G401 (cell line): ENCODE data around the gene LRRC14B. TPM values are rescaled to one million over a fixed set of nuclear protein-coding genes. Genes with fewer than 3 reads are reported as not detected.
"Not testable (repeated sequence)": the region's sequence is repeated elsewhere in the genome, so short reads cannot be mapped to it uniquely, and the experiment has no call there.

Experiments
- DNase-seq: peaks from one replicate; pipeline ENCODE4 v3.0.0-alpha.2; 2015; ENCODE audit warnings: low spot score
- in situ Hi-C: cut with HindIII; loops from 2 replicates; pipeline ENCODE4 v1.10.0; 2016; ENCODE audit warnings: low sequenced_read_pairs, mixed read lengths
- total RNA-seq: library from RNA; depleted of rRNA; stranded (reverse); fragments of >200 nt; shearing (Covaris generic); gene quantifications from 2 replicates; pipeline ENCODE4 v1.2.3, GENCODE V29; 2014

LRRC14B gene
- total RNA-seq, 1 experiment from 2014 or later = not detected

- in situ Hi-C loops = no loop called here
- DNase-seq = no peak
These were observed 32.4 kb upstream of the LRRC14B start for GRCh38 chr5:158807-159447.

GRCh38 chr5:159448-160172 lies 31.7 kb upstream of the LRRC14B start:
- DNase-seq = no peak
- in situ Hi-C loops = no loop called here

GRCh38 chr5:160173-160510 lies 31.2 kb upstream of the LRRC14B start:
- no peak for DNase-seq
- in situ Hi-C loops = no loop called here

GRCh38 chr5:160921-161802 lies 30.1 kb upstream of the LRRC14B start:
- DNase-seq = no peak
- in situ Hi-C loops = no loop called here

GRCh38 chr5:161803-162110 lies 29.5 kb upstream of the LRRC14B start:
- DNase-seq = no peak
- in situ Hi-C loops = no loop called here

GRCh38 chr5:162190-162564 lies 29.1 kb upstream of the LRRC14B start:
- DNase-seq = no peak
- in situ Hi-C loops = no loop called here

DNA sequence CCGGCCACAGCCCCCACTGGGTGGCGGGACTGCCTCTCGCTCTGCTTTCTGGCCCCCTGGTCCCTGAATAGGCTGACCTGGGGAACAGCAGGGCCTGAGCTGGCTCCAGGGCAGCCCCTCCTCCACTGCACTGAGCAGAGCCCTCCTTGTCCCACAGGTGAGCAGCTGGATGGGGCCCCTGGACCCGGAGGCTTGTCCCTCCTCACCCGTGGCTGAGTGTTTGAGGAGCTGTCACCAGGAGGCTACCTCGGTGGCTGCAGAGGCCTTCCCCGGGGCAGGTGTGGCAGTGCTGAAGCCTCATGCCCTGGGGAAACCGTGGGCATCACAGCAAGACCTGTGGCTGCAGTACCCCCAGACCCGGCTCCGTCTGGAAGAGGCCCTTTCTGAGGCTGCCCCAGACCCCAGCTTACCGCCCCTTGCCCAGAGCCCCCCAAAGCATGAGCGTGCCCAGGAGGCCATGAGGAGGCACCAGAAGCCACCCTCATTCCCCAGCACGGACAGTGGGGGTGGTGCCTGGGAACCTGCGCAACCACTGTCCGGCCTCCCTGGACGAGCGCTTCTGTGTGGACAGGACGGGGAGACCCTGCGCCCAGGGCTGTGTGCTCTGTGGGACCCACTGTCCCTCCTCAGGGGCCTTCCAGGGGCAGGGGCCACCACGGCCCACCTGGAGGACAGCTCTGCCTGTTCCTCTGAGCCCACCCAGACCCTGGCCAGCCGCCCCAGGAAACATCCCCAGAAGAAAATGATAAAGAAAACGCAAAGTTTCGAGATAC lies 28.5 kb upstream of the LRRC14B start:
- in situ Hi-C loops = no loop called here
- no peak for DNase-seq

DNA sequence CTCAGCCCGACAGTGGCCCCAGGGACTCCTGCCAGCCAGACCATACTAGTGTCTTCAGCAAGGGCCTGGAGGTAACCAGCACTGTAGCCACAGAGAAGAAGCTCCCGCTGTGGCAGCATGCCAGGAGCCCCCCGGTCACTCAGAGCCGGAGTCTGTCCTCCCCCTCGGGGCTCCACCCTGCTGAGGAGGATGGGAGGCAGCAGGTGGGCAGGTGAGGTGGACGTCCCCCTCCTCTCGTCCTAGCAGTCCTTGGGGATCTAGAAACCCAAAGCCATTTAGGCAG lies 28.0 kb upstream of the LRRC14B start:
- in situ Hi-C loops = no loop called here
- no peak for DNase-seq

DNA sequence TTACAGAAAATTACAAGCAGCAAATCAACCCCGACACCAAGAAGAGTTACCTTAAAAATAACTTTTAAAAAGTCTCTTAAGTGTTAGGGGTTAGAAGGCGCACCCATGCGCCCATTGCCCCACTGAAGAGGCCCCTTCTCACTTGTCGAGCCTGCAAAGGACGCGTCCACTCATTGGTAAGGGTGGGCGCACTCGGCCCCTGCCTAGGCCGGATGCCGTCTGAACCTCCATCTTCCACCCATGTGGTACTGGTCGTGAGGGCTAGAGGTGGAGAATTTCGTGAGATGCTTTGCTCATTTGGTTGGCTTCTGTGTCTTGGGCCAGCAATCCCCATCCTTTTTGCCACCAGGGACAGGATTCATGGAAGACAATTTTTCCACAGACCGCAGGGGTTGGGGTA lies 27.5 kb upstream of the LRRC14B start:
- DNase-seq = no peak
- in situ Hi-C loops = no loop called here

DNA sequence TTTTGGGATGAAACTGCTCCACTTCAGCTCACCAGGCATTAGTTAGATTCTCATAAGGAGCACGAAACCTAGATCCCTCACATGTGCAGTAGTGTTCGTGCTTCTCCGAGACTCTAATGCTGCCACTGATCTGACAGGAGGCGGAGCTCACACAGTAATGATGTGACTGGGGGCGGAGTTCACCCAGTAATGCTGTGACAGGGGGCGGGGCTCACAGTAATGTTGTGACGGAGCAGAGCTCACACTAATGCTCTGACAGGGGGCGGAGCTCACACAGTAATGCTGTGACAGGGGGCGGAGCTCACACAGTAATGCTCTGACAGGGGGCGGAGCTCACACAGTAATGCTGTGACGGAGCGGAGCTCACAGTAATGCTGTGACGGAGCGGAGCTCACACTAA lies 27.1 kb upstream of the LRRC14B start:
- no peak for DNase-seq
- in situ Hi-C loops = no loop called here

DNA sequence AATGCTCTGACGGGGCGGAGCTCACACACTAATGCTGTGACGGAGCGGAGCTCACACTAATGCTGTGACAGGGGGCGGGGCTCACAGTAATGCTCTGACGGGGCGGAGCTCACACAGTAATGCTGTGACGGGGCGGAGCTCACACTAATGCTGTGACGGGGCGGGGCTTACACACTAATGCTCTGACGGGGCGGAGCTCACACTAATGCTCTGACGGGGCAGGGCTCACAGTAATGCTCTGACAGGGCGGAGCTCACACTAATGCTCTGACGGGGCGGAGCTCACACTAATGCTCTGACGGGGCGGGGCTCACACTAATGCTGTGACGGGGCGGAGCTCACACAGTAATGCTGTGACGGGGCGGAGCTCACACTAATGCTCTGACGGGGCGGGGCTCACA lies 26.5 kb upstream of the LRRC14B start:
- in situ Hi-C loops, DNase-seq: not testable (repeated sequence)

DNA sequence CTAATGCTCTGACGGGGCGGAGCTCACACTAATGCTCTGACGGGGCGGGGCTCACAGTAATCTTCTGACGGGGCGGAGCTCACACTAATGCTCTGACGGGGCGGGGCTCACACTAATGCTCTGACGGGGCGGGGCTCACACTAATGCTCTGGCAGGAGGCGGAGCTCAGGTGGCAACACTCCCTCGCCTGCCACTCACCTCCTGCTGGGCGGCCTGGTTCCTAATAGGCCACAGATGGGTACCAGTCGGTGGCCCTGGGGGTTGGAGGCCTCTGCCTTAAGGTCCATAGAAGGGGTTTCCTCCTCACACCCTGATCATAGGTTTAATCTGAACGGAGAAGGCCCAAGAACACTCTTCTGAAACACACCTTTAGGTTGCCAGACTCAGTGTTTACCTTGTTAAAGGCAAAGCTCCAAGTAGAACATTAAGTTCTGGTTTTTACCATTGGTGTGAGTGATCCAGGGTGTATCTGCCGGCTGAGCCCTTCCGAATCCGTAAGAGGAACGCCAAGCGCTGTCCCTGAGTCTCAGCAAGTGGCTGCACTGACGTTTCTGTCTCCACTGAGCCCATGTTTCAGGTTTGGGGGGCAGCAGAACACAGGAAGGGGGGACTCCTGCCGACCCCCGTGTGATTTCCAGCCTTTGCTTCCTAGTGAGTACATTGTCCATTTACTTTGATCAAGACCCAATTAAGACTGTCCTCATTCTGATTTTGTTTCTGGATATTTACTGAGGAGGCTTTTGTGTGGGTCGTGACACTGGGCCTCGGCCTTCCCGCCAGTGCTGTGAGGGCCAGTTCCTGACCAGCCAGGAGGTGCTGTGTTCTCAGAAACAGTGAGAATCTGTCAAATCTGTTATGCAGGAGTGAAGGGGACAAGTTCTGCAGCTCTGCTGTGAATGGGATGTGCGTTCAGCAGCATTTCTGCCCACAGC lies 24.6 kb upstream of the LRRC14B start:
- in situ Hi-C loops = no loop called here
- DNase-seq = no peak

- in situ Hi-C loops = no loop called here
- DNase-seq = no peak
These were observed 23.8 kb upstream of the LRRC14B start for GRCh38 chr5:167511-167910.

- no peak for DNase-seq
- in situ Hi-C loops = no loop called here
These were observed 23.2 kb upstream of the LRRC14B start for GRCh38 chr5:167982-168660.

DNA sequence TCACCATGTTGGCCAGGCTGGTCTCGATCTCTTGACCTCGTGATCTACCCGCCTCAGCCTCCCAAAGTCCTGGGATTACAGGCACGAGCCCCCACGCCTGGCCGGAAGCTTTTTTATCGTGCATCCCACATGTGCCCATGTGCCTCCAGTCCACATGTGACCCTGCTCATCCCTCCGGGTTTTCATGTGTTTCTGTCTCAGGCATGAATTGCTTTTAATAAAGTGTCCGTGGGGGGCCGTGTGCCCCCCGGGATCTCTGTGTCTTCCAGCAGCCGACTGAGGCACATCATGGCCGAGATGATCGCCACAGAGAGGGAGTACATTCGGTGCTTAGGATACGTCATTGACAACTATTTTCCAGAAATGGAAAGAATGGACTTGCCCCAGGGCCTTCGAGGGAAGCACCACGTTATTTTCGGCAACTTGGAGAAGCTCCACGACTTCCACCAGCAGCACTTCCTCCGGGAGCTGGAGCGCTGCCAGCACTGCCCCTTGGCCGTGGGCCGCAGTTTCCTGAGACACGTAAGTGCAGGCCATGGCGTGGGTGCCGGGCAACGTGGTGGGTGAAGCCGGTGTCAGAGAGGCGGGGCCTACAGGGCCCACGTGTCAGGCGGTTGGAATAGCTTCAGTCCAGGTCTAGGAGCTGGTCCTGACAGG lies 22.1 kb upstream of the LRRC14B start:
- no peak for DNase-seq
- in situ Hi-C loops = no loop called here

GRCh38 chr5:169728-170094 lies 21.6 kb upstream of the LRRC14B start:
- DNase-seq = no peak
- in situ Hi-C loops = no loop called here

DNA sequence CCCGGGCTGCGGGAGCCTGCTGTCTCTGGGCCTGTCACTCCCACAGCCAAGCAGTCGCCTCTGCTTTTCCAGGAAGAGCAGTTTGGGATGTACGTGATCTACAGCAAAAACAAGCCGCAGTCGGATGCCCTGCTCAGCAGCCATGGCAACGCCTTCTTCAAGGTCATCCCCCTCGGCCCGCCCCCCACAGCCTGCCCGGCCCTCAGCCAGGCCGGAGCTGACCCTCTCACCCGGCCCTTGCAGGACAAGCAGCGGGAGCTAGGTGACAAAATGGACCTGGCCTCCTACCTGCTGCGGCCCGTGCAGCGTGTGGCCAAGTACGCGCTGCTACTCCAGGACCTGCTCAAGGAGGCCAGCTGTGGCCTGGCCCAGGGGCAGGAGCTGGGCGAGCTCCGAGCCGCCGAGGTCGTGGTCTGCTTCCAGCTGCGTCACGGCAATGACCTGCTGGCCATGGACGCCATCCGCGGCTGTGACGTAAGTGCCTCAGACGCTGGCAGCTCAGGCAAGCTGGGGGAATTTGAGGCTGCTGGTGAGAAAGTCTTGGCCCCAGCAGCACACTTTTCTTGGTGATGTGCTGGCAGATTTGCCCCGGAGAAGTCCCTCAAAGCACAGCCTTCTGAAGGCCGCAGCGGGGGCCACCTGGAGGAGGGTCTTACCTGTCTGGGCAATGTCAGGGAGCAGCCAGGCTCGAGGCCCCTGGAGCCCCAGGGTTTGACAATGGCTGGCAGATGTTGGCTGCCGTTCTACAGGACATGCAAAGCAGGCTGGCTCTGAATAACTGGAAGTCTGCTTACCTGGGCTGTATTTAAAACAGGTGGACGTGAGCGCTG lies 20.1 kb upstream of the LRRC14B start:
- no peak for DNase-seq
- in situ Hi-C loops = no loop called here
